ENCODE measurements around the gene YIPF1. TPM values are rescaled to one million over a fixed set of nuclear protein-coding genes. Genes with fewer than 3 reads are reported as not detected.
"Not testable (repeated sequence)": the region's sequence is repeated elsewhere in the genome, so short reads cannot be mapped to it uniquely, and the experiment has no call there.

Gene YIPF1
- polyA plus RNA-seq, 4 donors, result 19.0 to 26.2 (median 22.9) TPM

DNA sequence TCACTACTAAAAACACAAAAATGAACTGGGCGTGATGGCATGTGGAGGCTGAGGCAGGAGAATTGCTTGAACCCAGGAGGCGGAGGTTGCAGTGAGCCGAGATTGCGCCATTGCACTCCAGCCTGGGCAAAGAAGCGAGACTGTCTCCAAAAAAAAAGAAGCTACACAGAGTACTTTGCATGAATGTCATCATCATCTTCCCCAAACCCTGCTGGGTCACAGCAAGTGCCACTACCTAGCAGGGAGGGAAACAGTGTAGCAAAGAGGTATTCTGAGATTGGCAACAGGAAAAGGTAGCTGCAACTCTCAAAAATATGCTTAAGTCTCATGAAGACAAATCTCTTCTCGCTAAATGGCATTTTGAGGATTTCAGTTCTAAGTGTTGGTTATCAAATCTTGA, 64.3 kb downstream of the YIPF1 start:
- Histone ChIP-seq H3K27me3 (ENCODE audit: control insufficient read depth in 3 of 3, insufficient read depth in 3 of 3, low read length in 3 of 3) (no peaks in the 10 kb centered on the region), H3K4me3 (ENCODE audit: low read depth in 1 of 3, low read length in 3 of 3) (no peak overlapping the region), H3K27ac (ENCODE audit: low read depth in 1 of 3, low read length in 2 of 3) (no peak overlapping the region), H3K9me3 (ENCODE audit: control insufficient read depth in 2 of 2, insufficient read depth in 1 of 2, low read depth in 1 of 2, low read length in 1 of 2) (no peaks in the 10 kb centered on the region), H3K4me1 (ENCODE audit: control insufficient read depth in 3 of 3, insufficient read depth in 2 of 3, low read depth in 1 of 3, low read length in 2 of 3) (no peaks in the 10 kb centered on the region), H3K36me3 (ENCODE audit: control insufficient read depth in 3 of 3, insufficient read depth in 2 of 3, low read depth in 1 of 3, low read length in 3 of 3) (peaks cover 2 to 27% (median 3%) of the 10 kb centered on the region in 3 donors)
- no peak for DNase-seq
- FAIRE-seq, result no peak
- 92 to 97% (median 96%) methylated on average over 6 of the region's 6 CpGs for WGBS, 3 donors

DNA sequence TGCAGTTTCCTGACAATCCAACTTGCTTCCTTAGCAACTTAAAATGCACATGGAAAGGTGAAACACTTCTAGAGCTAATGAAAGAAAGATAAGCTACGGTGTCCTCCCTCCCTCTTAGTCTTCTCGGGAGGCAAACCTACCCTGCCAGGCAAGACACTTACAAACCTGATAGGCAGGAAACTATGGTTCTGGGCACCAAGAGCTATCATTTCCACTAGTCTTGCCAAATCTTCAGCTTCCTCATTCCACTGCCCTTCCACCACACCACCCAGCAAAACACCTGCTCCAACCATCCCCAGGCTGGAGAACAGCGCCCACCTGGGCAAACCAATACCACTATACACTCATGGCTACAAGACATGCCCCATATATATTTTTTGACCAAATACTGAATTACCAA, 66.7 kb downstream of the YIPF1 start:
- FAIRE-seq, result no peak
- Histone ChIP-seq H3K27ac (ENCODE audit: low read depth in 1 of 3, low read length in 2 of 3) (no peak overlapping the region), H3K9me3 (ENCODE audit: control insufficient read depth in 2 of 2, insufficient read depth in 1 of 2, low read depth in 1 of 2, low read length in 1 of 2) (no peaks in the 10 kb centered on the region), H3K36me3 (ENCODE audit: control insufficient read depth in 3 of 3, insufficient read depth in 2 of 3, low read depth in 1 of 3, low read length in 3 of 3) (peaks cover 1 to 28% (median 3%) of the 10 kb centered on the region in 3 donors), H3K4me1 (ENCODE audit: control insufficient read depth in 3 of 3, insufficient read depth in 2 of 3, low read depth in 1 of 3, low read length in 2 of 3) (no peaks in the 10 kb centered on the region), H3K27me3 (ENCODE audit: control insufficient read depth in 3 of 3, insufficient read depth in 3 of 3, low read length in 3 of 3) (no peaks in the 10 kb centered on the region), H3K4me3 (ENCODE audit: low read depth in 1 of 3, low read length in 3 of 3) (no peak overlapping the region)
- no peak for DNase-seq
- 78 to 90% (median 81%) methylated on average over 3 of the region's 3 CpGs for WGBS, 3 donors

DNA sequence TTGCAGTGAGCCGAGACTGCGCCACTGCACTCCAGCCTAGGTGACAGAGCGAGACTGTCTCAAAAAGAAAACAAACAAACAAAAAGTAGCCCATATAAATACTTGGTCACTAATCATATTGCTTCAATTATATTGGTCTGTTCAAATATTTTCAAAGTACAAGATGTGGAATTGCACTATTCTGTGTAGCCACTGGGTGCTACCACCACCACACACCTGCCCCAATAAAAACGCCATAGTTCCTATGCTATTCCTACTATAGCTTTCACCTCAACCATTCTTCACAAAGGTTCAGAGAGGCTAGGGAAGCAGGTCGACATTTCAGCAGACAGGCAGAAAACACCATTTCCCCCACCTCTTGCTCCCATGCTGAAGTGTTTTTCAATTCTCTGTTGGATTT, 68.2 kb downstream of the YIPF1 start:
- Histone ChIP-seq H3K4me1 (ENCODE audit: control insufficient read depth in 3 of 3, insufficient read depth in 2 of 3, low read depth in 1 of 3, low read length in 2 of 3) (no peaks in the 10 kb centered on the region), H3K27ac (ENCODE audit: low read depth in 1 of 3, low read length in 2 of 3) (no peak overlapping the region), H3K4me3 (ENCODE audit: low read depth in 1 of 3, low read length in 3 of 3) (no peak overlapping the region), H3K9me3 (ENCODE audit: control insufficient read depth in 2 of 2, insufficient read depth in 1 of 2, low read depth in 1 of 2, low read length in 1 of 2) (no peaks in the 10 kb centered on the region), H3K36me3 (ENCODE audit: control insufficient read depth in 3 of 3, insufficient read depth in 2 of 3, low read depth in 1 of 3, low read length in 3 of 3) (peaks cover 0 to 28% (median 3%) of the 10 kb centered on the region in 3 donors), H3K27me3 (ENCODE audit: control insufficient read depth in 3 of 3, insufficient read depth in 3 of 3, low read length in 3 of 3) (no peaks in the 10 kb centered on the region)
- no peak for DNase-seq
- 86 to 95% (median 94%) methylated on average over 5 of the region's 5 CpGs for WGBS, 3 donors
- FAIRE-seq, result no peak

DNA sequence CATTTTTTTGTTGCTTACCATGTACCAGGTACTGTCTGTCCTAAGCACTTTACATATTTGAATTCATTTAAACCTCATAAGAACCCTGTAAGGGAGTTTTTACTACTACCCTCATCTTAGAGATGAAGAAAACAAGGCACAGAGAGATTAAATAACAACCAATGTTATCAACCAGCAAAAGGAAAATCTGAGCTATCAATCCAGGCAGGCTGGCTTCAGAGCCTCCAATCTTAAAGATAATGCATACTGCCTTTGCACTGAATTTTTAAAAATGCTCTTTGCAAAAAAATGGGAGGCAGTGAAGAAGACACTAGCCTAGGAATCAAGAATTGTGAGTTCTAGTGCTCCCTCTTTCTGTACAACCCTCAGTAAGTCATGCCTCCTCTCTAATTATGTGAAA, 70.2 kb downstream of the YIPF1 start:
- no peak overlapping the region for H3K4me3 ChIP-seq (ENCODE audit: low read depth in 1 of 3, low read length in 3 of 3)
- FAIRE-seq (no peak), DNase-seq (no peak)
- H3K27me3 ChIP-seq (ENCODE audit: control insufficient read depth in 3 of 3, insufficient read depth in 3 of 3, low read length in 3 of 3), result no peaks in the 10 kb centered on the region
- H3K9me3 ChIP-seq (ENCODE audit: control insufficient read depth in 2 of 2, insufficient read depth in 1 of 2, low read depth in 1 of 2, low read length in 1 of 2), result no peaks in the 10 kb centered on the region
- no peaks in the 10 kb centered on the region for H3K4me1 ChIP-seq (ENCODE audit: control insufficient read depth in 3 of 3, insufficient read depth in 2 of 3, low read depth in 1 of 3, low read length in 2 of 3)
- H3K27ac ChIP-seq (ENCODE audit: low read depth in 1 of 3, low read length in 2 of 3), result no peak overlapping the region
- H3K36me3 ChIP-seq (ENCODE audit: control insufficient read depth in 3 of 3, insufficient read depth in 2 of 3, low read depth in 1 of 3, low read length in 3 of 3), result peaks cover 0 to 18% (median 3%) of the 10 kb centered on the region in 3 donors

DNA sequence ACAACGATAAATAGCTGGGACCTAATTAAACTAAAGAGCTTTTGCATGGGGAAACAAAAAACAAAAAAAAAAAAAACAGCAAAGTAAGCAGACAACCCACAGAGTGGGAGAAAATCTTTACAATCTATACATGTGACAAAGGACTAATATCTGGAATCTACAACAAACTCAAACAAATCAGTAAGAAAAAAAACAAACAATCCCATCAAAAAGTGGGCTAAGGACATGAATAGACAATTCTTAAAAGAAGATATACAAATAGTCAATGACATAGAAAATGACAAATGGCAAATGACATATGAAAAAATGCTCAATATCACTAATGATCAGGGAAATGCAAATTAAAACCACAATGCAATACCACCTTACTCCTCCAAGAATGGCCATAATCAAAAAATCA, 73.0 kb downstream of the YIPF1 start:
- not testable (repeated sequence) for H3K27ac ChIP-seq (ENCODE audit: low read depth in 1 of 3, low read length in 2 of 3); FAIRE-seq; H3K9me3 ChIP-seq (ENCODE audit: control insufficient read depth in 2 of 2, insufficient read depth in 1 of 2, low read depth in 1 of 2, low read length in 1 of 2); H3K27me3 ChIP-seq (ENCODE audit: control insufficient read depth in 3 of 3, insufficient read depth in 3 of 3, low read length in 3 of 3); H3K4me3 ChIP-seq (ENCODE audit: low read depth in 1 of 3, low read length in 3 of 3); DNase-seq; H3K4me1 ChIP-seq (ENCODE audit: control insufficient read depth in 3 of 3, insufficient read depth in 2 of 3, low read depth in 1 of 3, low read length in 2 of 3)
- 91 to 100% (median 100%) methylated on average over 1 of the region's 1 CpG for WGBS, 3 donors
- peaks cover 0 to 15% (median 0%) of the 10 kb centered on the region in 3 donors for H3K36me3 ChIP-seq (ENCODE audit: control insufficient read depth in 3 of 3, insufficient read depth in 2 of 3, low read depth in 1 of 3, low read length in 3 of 3)

DNA sequence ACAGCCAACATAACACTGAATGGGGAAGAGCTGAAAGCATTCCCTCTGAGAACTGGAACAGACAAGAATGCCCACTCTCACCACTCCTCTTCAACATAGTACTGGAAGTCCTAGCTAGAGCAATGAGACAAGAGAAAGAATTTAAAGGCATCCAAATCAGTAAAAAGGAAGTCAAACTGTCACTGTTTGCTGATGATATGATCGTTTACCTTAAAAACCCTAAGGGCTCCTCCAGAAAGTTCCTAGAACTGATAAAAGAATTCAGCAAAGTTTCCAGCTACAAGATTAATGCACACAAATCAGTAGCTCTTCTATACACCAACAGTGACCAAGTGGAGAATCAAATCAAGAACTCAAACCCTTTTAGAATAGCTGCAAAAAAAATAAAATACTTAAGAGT, 74.1 kb downstream of the YIPF1 start:
- not testable (repeated sequence) for FAIRE-seq; H3K27me3 ChIP-seq (ENCODE audit: control insufficient read depth in 3 of 3, insufficient read depth in 3 of 3, low read length in 3 of 3); H3K9me3 ChIP-seq (ENCODE audit: control insufficient read depth in 2 of 2, insufficient read depth in 1 of 2, low read depth in 1 of 2, low read length in 1 of 2); H3K4me3 ChIP-seq (ENCODE audit: low read depth in 1 of 3, low read length in 3 of 3); H3K27ac ChIP-seq (ENCODE audit: low read depth in 1 of 3, low read length in 2 of 3); H3K4me1 ChIP-seq (ENCODE audit: control insufficient read depth in 3 of 3, insufficient read depth in 2 of 3, low read depth in 1 of 3, low read length in 2 of 3); DNase-seq
- peaks cover 0 to 18% (median 4%) of the 10 kb centered on the region in 3 donors for H3K36me3 ChIP-seq (ENCODE audit: control insufficient read depth in 3 of 3, insufficient read depth in 2 of 3, low read depth in 1 of 3, low read length in 3 of 3)
- WGBS, 3 donors, result 77 to 79% (median 78%) methylated on average over 1 of the region's 1 CpG

DNA sequence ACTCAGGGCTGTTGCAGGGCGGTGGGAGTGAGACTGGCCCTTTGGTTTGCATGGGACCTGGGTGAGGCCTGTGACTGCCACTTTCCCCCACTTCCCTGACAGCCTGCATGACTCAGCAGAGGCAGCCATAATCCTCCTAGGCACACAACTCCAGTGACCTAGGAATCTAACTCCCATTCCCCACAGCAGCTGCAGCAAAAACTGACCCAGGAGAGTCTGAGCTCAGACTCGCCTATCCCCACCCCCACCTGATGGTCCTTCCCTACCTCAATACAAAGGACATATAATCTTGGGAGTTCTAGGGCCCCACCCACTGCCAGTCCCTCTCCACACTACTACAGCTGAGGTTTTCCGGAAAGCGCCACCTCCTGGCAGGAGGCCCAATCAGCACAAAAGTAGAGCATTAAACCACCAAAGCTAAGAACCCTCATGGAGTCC, 78.2 kb downstream of the YIPF1 start:
- 94 to 99% (median 96%) methylated on average over 4 of the region's 4 CpGs for WGBS, 3 donors
- H3K4me3 ChIP-seq (ENCODE audit: low read depth in 1 of 3, low read length in 3 of 3), result no peak overlapping the region
- H3K4me1 ChIP-seq (ENCODE audit: control insufficient read depth in 3 of 3, insufficient read depth in 2 of 3, low read depth in 1 of 3, low read length in 2 of 3), result no peaks in the 10 kb centered on the region
- H3K27ac ChIP-seq (ENCODE audit: low read depth in 1 of 3, low read length in 2 of 3), result no peak overlapping the region
- DNase-seq, result peak in 1 of 2 donors; percentile 4
- FAIRE-seq, result no peak
- no peaks in the 10 kb centered on the region for H3K9me3 ChIP-seq (ENCODE audit: control insufficient read depth in 2 of 2, insufficient read depth in 1 of 2, low read depth in 1 of 2, low read length in 1 of 2)
- H3K27me3 ChIP-seq (ENCODE audit: control insufficient read depth in 3 of 3, insufficient read depth in 3 of 3, low read length in 3 of 3), result no peaks in the 10 kb centered on the region
- peaks cover 0 to 18% (median 9%) of the 10 kb centered on the region in 3 donors for H3K36me3 ChIP-seq (ENCODE audit: control insufficient read depth in 3 of 3, insufficient read depth in 2 of 3, low read depth in 1 of 3, low read length in 3 of 3)

GRCh38 chr1:53810497-53810896, 79.1 kb downstream of the YIPF1 start:
- no peaks in the 10 kb centered on the region for H3K27me3 ChIP-seq (ENCODE audit: control insufficient read depth in 3 of 3, insufficient read depth in 3 of 3, low read length in 3 of 3)
- no peak overlapping the region for H3K4me3 ChIP-seq (ENCODE audit: low read depth in 1 of 3, low read length in 3 of 3)
- H3K4me1 ChIP-seq (ENCODE audit: control insufficient read depth in 3 of 3, insufficient read depth in 2 of 3, low read depth in 1 of 3, low read length in 2 of 3), result no peaks in the 10 kb centered on the region
- no peak overlapping the region for H3K27ac ChIP-seq (ENCODE audit: low read depth in 1 of 3, low read length in 2 of 3)
- no peak for FAIRE-seq
- peaks cover 0 to 18% (median 9%) of the 10 kb centered on the region in 3 donors for H3K36me3 ChIP-seq (ENCODE audit: control insufficient read depth in 3 of 3, insufficient read depth in 2 of 3, low read depth in 1 of 3, low read length in 3 of 3)
- no peak for DNase-seq
- WGBS, 3 donors, result 70 to 95% (median 89%) methylated on average over 2 of the region's 2 CpGs
- no peaks in the 10 kb centered on the region for H3K9me3 ChIP-seq (ENCODE audit: control insufficient read depth in 2 of 2, insufficient read depth in 1 of 2, low read depth in 1 of 2, low read length in 1 of 2)

DNA sequence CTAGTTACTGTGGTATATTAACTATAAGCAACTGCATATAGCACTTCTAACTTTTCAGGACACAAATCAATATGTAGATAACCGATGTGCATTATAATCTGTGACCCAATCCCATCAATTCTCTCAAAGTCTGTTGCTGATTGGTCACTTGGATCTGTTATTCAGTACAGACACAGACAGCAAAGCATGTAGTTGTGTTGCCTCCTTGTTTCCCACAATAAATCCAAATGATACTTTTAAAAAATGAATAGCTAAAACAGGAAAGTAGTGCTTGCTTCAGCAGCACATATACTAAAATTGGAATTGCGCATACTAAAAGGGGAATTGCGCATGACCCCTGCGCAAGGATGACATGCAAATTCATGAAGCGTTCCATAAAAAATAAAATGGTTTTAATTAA, 79.6 kb downstream of the YIPF1 start:
- no peak overlapping the region for H3K27ac ChIP-seq (ENCODE audit: low read depth in 1 of 3, low read length in 2 of 3)
- no peak for DNase-seq
- H3K36me3 ChIP-seq (ENCODE audit: control insufficient read depth in 3 of 3, insufficient read depth in 2 of 3, low read depth in 1 of 3, low read length in 3 of 3), result peaks cover 3 to 21% (median 9%) of the 10 kb centered on the region in 3 donors
- H3K9me3 ChIP-seq (ENCODE audit: control insufficient read depth in 2 of 2, insufficient read depth in 1 of 2, low read depth in 1 of 2, low read length in 1 of 2), result no peaks in the 10 kb centered on the region
- H3K27me3 ChIP-seq (ENCODE audit: control insufficient read depth in 3 of 3, insufficient read depth in 3 of 3, low read length in 3 of 3), result no peaks in the 10 kb centered on the region
- no peak overlapping the region for H3K4me3 ChIP-seq (ENCODE audit: low read depth in 1 of 3, low read length in 3 of 3)
- no peaks in the 10 kb centered on the region for H3K4me1 ChIP-seq (ENCODE audit: control insufficient read depth in 3 of 3, insufficient read depth in 2 of 3, low read depth in 1 of 3, low read length in 2 of 3)
- 87 to 97% (median 94%) methylated on average over 5 of the region's 5 CpGs for WGBS, 3 donors
- no peak for FAIRE-seq
